GF-D8 (cell line): ENCODE measurements around the gene CYB561.
"Not testable (repeated sequence)": the region's sequence is repeated elsewhere in the genome, so short reads cannot be mapped to it uniquely, and the experiment has no call there.

Experiments
- DNase-seq: peaks from one replicate; lab custom pipeline; 2025; lab: John Stamatoyannopoulos, UW

CYB561 gene

DNA sequence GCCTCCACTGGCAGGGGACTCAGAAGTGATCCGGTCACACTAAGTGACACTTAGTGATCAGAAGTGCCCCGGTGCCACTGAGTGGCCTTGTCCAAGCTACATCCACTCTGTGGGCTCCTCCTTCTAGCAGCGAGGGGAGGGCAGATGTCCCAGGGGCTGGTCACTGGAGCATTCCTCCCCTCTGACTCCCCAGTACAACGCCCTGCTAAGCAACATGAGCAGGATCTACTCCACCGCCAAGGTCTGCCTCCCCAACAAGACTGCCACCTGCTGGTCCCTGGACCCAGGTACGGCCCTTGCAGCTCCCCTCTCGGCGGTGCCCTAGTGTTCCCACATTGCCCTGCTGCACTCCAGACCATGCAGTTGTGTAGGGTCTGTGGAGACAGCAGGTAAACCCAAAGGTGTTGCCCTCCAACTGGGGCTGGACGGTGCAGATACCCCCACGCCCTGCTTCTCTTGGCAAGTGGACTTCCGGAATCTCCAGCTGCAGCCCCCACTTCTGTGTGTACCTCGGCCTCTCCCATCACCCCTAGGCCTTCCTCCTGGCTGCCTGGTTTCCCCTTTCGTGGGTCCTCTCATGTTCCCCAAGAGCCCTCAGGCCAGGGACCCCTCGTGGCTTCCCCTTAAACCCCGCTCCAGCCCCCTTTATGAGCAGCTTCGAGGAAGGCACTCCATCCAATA lies 32.8 kb upstream of the CYB561 start:
- peak; percentile 46 for DNase-seq

DNA sequence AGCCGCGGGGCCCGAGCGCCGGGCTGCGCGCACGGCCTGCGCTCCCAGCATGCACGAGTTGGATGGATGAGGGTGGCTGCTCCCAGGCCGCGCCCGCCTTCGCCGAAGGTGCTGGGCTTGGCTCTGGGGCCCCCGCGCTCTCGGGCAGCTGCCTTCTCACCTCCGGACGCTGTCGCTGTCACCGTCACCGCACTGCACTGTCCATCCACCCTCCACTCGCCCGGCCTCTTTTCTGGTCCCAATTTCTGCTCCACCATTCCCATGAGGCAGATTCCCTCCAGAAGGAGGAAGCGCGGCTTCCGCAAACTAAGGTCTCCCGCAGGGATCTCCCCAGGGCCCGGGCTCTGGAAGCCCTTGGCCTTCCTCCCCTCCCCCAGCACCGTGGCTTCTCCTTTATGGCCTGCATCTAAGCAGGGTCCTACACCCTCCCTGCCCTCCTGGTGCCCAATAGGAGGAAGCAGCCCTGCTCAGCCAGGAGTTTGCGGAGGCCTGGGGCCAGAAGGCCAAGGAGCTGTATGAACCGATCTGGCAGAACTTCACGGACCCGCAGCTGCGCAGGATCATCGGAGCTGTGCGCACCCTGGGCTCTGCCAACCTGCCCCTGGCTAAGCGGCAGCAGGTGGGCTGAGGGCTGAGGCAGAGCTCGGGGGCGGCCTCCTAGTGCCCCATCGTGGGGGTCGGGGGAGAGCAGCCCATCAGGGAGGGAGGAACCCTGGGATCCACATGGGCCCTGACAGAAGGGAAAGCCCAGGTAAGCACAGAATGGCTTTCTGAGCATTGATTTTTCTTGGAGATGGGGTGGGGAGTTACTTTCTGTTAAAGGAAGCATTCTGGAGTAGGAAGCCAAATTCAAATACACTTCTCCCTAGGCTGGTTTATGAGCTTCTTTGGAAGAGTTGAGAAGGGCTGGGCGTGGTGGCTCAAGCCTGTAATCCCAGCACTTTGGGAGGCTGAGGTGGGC lies 31.7 kb upstream of the CYB561 start:
- no peak for DNase-seq

- DNase-seq: no peak
Observed at GRCh38 chr17:63476854-63477479, 30.9 kb upstream of the CYB561 start, which contains the start of gene ACE. Gene ACE (plus strand): TSS chr17:63477061. CDS start chr17:63477095, 34 bp downstream.

DNA sequence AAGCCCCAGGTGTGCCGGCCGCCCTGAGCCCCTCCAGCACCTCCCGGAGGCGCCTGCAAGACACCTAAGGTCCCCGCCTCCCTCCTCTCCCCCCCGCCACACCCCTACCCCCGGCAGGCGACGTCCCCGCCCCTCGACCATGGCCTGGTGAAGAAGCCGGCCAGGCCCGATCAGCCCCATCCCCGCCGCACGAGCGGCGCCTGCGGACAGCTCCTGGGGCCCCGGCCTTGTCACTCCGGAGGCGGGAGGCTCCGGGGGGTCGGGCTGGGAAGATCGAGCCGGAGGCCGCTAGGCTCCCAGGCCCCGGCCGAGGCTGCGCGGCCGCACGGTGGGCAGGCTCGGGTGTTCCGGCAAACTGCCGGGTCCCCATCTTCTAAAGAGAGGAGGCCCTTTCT lies 30.4 kb upstream of the CYB561 start:
- no peak for DNase-seq

GRCh38 chr17:63475491-63476412 lies 29.6 kb upstream of the CYB561 start:
- no peak for DNase-seq

DNA sequence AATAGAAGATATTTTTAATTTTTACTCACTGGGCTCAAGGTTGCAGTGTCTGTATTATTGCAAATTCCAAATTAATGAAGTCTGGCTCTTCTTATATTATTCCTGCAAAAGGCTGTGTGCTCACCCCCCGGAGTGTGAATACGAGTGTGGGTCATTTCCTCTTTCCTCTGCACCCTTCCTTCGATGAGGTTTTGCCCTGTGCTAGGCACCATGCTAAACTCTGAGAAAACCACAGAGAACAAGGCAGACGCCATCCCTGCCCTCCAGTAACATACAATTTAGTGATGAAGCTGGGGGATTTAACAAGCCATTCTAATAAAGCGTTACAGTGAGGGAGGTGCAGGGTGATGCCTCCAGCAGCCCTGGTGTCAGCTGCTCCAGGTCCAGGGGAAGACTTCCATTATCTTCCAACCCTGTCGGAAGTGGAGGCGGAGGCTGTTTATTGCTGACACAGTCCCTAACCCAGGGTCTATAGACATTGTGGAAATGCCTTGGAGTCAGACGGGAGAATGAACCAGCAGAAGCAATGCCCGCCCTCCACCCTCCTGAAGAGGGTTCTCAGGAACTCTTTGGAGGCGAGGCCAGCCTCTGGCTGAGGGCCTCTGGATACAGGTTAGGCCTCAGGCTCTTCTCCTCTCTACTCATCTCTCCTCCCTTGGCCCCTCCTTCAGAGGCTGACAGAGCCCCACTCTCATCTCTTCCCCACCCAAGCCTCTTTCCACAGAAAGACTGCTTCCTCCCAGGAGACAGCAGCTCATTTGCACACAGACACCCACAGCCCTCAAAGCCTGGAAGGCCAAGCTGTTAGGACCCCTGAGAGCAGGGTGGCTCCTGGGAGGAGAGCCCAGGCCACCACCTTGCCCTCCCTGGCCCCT lies 28.7 kb upstream of the CYB561 start:
- DNase-seq: no peak

DNA sequence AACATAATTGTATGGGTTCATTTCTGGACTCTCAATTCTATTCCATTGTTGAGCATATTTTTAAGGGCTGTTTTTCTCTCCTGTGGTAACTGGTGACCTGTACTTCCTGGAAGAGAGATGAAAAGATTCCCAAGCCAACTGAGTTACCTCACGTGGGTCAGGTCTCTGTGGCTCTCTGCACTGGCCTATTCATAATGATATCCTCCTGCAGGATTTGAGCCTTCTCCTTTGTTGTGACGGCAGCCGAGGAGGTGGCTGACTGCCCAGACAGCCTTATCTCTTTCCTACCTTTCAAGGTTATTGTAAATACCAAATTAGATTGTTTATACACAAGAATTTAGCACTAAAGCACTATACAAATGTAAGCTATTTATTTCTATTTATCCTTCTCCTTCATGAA lies 28.1 kb upstream of the CYB561 start:
- no peak for DNase-seq

- not testable (repeated sequence) for DNase-seq
Observed at GRCh38 chr17:63468099-63468498, 22.0 kb upstream of the CYB561 start.

- DNase-seq: no peak
Observed at GRCh38 chr17:63464691-63465236, 18.7 kb upstream of the CYB561 start.

- no peak for DNase-seq
Observed at GRCh38 chr17:63463771-63464170, 17.7 kb upstream of the CYB561 start.

GRCh38 chr17:63460018-63460417 lies 13.9 kb upstream of the CYB561 start:
- no peak for DNase-seq

DNA sequence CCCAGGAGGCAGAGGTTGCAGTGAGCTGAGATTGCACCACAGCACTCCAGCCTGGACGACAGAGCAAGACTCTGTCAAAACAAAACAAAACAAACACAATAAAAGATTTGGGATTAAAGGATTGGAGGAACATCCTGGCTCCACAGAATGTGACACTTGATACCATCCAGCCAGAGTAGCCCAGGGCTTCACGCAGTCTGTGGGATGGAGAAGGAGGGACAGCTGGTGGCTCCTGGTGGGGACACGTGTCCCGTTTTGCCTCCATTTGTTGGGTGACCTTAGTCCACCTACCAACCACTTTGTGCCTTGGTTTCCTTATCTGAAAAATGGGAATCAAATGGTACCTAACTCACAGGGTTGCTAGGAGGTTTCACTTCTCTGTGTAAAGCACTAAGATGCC lies 12.4 kb upstream of the CYB561 start:
- DNase-seq: no peak

GRCh38 chr17:63455417-63455816 lies 9.3 kb upstream of the CYB561 start:
- DNase-seq: no peak

GRCh38 chr17:63454915-63455314 lies 8.8 kb upstream of the CYB561 start:
- DNase-seq: no peak

DNA sequence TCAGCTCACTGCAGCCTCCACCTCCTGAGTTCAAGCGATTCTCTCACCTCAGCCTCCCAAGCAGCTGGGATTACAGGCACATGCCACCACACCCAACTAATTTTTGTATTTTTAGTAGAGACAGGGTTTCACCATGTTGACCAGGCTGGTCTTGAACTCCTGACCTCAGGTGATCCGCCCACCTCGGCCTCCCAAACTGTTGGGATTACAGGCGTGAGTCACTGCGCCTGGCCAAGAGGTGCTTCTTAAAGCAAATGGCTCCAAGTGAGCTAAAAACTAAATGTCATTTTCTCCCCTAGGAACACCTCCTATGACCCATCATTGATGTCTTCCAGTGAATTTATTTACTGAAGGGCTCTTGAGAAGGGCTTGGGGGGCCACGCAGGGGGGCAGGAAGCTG lies 8.3 kb upstream of the CYB561 start:
- not testable (repeated sequence) for DNase-seq

DNA sequence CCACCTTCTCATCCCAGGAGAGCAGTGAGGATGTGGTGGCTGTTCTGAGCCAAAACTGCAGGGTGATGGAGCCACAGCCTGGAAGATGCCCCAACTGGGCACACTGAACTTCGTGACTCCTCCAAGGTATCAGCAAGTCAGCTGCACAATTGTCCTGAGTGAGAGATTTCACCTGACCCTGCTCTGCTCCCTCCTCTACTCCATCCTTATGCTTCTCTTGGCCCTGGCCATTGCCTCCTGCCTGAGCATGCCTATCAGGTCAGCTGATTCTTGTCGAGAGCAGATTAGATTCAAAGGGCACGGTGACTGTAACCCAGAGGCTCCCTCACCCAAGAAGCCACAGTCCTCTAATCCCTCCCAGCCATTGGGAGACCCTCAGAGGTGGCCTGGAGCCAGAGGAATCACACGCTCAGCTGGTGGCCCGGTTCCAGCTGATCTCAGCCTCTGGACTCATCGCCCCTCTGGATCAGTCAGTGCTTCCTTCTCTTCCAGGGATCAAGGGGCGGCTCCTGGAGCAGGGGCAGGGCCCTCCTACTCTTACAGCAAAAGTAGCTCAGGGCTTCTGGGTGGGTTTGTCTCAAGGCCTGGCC lies 7.0 kb upstream of the CYB561 start:
- no peak for DNase-seq

DNA sequence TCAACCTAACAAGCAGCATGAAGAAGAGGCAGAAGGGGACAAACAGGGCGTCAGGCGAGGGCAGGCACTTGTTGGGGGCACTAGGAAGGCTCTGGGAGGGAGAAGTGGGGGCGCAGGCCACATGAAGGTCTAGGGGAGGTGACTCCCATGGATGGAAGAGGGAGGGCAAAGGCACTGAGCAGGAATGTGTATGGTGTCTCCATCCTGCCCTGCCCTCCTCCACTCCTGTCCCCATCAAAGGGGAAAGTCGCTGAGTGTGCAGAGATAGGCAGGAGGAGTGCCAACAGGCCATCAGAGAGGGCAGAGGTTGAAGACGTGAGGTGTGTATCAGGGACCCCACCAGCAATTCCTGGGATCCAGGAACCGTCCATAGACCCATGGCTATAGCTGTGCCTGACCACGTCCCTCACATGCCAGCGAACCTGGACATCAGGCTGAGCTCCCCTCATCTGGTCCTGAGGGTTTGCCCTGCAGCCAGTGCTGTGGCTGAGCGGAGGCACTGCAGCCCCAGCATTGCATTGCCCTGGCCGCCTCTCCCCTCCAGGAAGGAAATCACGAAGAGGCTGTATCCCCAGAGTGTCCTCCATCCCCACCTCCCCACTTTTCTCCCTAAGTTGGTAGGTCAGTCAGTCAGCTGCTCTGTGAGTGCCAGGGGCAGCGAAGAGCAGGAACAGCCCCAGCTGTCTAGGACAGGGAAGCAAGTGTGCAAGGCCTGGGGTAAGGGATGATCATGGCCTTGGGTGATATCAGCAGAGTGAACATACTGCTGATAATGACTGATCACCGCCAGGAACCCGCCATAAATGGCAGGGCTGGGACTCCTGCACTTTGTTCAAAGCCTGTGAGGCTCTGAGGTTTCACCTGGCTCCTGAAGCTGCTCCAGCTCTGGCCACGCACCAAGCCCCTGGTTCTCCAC lies 6.2 kb upstream of the CYB561 start:
- DNase-seq: no peak

- no peak for DNase-seq
Observed at GRCh38 chr17:63451150-63451549, 5.0 kb upstream of the CYB561 start.

DNA sequence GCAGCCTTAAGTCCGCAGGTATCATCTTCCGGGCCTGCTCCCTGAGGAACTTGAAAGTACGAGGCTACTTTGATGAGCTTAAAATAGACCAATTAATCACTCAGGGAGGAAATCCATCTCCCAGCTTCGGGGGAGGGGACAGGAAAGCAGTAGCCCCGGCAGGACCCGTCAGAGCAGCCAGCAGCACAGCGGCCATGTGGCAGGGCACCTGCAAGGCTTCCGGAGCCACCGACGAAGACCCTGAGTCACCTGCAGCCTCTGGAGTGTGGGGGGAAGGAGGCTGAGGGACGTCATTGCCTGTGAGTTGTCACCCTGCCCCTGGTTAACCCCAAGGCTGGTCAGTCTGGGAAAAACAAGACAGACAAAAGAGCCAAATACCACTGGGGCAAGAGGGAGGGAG lies 4.4 kb upstream of the CYB561 start:
- no peak for DNase-seq
